Tibial nerve (tissue), 4 donors: ENCODE measurements around the gene TAF4. TPM values are rescaled to one million over a fixed set of nuclear protein-coding genes. Genes with fewer than 3 reads are reported as not detected.
A peak's percentile ranks its signal among the peaks of the same experiment; 100 is the strongest.

Source experiments
- DNase-seq, 2 donors: peaks; one replicate each; pipeline ENCODE4 v3.0.0-alpha.2; 2019; ENCODE audit warnings: low spot score in 2 of 2
- H3K27ac ChIP-seq, 4 donors: fragments of 200-600 bp; sonication (generic) in 3 of 4; one replicate each; pipeline ENCODE4 v1.5.1; 2017 to 2019; ENCODE audit warnings: mild to moderate bottlenecking in 1 of 4
- H3K27me3 ChIP-seq, 2 donors: fragments of 200-600 bp; sonication (generic) in 1 of 2; one replicate each; pipeline versions ENCODE4 v1.5.1 to v1.6.0; 2017 to 2019
- H3K36me3 ChIP-seq, 3 donors: fragments of 200-600 bp; sonication (generic); one replicate each; pipeline ENCODE4 v1.5.1; 2018 to 2019
- H3K4me1 ChIP-seq, 4 donors: fragments of 200-600 bp; sonication (generic) in 3 of 4; one replicate each; pipeline ENCODE4 v1.5.1; 2017 to 2019
- H3K4me3 ChIP-seq, 4 donors: fragments of 200-600 bp; sonication (generic) in 3 of 4; one replicate each; pipeline ENCODE4 v1.5.1; 2017 to 2019; ENCODE audit warnings: mild to moderate bottlenecking in 1 of 4, moderate library complexity in 1 of 4
- H3K9me3 ChIP-seq, 4 donors: fragments of 200-600 bp; sonication (generic) in 3 of 4; one replicate each; pipeline ENCODE4 v1.5.1; 2017 to 2019
- EP300 ChIP-seq, 2 donors: sonication (generic); formaldehyde crosslinking; IDR thresholded peaks; one replicate each; pipeline ENCODE4 v1.6.1; 2017; ENCODE audit warnings: antibody characterized with exemption in 2 of 2, mild to moderate bottlenecking in 1 of 2
- POLR2A ChIP-seq, 2 donors: fragments of 450-650 bp; IDR thresholded peaks; one replicate each; pipeline ENCODE4 v1.6.1; 2017; ENCODE audit warnings: antibody characterized with exemption in 2 of 2, mild to moderate bottlenecking in 2 of 2, moderate library complexity in 2 of 2
- WGBS, 2 donors: methylation state at CpG; one replicate each; pipeline ENCODE4 v1.1.5; 2018; 5-methylcytosine and 5-hydroxymethylcytosine counted together
- total RNA-seq, 4 donors: library from RNA; depleted of rRNA; stranded (reverse); fragments of >200 nt; gene quantifications; one replicate each; pipeline ENCODE4 v1.1.0, GENCODE V29; 2016
- TF ChIP-seq, protein P1 (sequence below), 5 experiments: fragments of 200-600 bp in 3 of 5; fragments of 450-650 bp in 2 of 5; sonication (generic) in 3 of 5; IDR thresholded peaks; one replicate each; pipeline ENCODE4 v1.5.1; 2016 to 2019; ENCODE audit warnings: antibody characterized with exemption in 5 of 5, mild to moderate bottlenecking in 3 of 5, moderate library complexity in 2 of 5

Gene TAF4
- total RNA-seq, 4 donors from 2014 or later: 11.2 to 50.4 (median 14.8) TPM

DNA sequence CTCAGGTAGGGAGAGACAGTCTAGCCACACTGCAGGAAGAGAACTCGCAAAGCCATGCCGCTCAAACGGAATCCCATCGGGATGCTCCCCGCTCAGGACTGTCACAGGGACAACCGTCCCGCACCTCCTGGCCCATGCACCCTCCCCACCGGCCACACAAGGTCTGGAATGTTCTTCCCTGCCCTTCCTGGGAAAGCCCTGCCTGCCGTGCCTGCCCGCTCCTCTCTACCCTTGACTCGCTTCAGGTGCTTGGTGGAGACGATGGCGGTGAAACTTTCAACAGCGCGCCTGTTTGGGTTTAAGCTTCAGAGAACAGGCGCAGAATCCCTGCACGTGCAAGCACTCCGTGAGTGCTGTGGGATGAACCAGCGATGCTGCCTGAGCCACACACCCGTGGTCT lies 20.6 kb downstream of the TAF4 start:
- peaks cover 0 to 12% (median 0%) of the 10 kb centered on the region in 3 donors for H3K36me3 ChIP-seq
- no peak overlapping the region for H3K27ac ChIP-seq
- peaks cover 0 to 26% (median 0%) of the 10 kb centered on the region in 4 donors for H3K4me1 ChIP-seq
- H3K9me3 ChIP-seq: no peaks in the 10 kb centered on the region
- 89 to 92% methylated on average over 20 of the region's 20 CpGs for WGBS, 2 donors
- no peaks in the 10 kb centered on the region for H3K27me3 ChIP-seq
- H3K4me3 ChIP-seq: no peak overlapping the region
- DNase-seq: no peak
- no peak for TF ChIP-seq POLR2A (IDR thresholded peaks at IDR 0.05)
- TF ChIP-seq, protein P1, sequence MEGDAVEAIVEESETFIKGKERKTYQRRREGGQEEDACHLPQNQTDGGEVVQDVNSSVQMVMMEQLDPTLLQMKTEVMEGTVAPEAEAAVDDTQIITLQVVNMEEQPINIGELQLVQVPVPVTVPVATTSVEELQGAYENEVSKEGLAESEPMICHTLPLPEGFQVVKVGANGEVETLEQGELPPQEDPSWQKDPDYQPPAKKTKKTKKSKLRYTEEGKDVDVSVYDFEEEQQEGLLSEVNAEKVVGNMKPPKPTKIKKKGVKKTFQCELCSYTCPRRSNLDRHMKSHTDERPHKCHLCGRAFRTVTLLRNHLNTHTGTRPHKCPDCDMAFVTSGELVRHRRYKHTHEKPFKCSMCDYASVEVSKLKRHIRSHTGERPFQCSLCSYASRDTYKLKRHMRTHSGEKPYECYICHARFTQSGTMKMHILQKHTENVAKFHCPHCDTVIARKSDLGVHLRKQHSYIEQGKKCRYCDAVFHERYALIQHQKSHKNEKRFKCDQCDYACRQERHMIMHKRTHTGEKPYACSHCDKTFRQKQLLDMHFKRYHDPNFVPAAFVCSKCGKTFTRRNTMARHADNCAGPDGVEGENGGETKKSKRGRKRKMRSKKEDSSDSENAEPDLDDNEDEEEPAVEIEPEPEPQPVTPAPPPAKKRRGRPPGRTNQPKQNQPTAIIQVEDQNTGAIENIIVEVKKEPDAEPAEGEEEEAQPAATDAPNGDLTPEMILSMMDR (IDR thresholded peaks at IDR 0.05): no peak

DNA sequence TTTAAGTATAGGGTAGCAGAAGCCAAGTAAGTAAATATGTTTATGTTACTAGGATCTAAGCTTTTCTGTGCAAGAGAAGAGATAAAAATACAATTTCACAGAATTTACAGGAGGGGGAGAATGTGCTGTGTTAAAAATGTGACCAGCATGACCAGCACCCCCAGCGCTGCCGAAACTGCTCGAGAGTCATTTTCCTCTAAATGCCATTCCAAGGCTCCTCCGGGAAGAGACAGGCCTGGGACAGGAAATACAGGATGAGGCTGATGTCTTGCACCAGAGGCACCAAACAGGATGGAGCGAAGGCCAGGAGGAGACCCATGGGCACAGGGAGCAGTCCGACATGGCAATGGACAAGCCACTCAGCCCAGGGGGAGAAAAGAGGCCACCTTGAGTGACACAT lies 21.1 kb downstream of the TAF4 start:
- Histone ChIP-seq H3K27me3 (no peaks in the 10 kb centered on the region), H3K4me3 (no peak overlapping the region), H3K9me3 (no peaks in the 10 kb centered on the region), H3K27ac (no peak overlapping the region), H3K4me1 (peaks cover 0 to 26% (median 0%) of the 10 kb centered on the region in 4 donors), H3K36me3 (peaks cover 0 to 12% (median 0%) of the 10 kb centered on the region in 3 donors)
- 58 to 61% methylated on average over 5 to 6 of the region's 6 CpGs for WGBS, 2 donors
- TF ChIP-seq EP300 (IDR thresholded peaks at IDR 0.05) (no peak), POLR2A (IDR thresholded peaks at IDR 0.05) (no peak)
- TF ChIP-seq, protein P1 (IDR thresholded peaks at IDR 0.05): no peak
- no peak for DNase-seq

DNA sequence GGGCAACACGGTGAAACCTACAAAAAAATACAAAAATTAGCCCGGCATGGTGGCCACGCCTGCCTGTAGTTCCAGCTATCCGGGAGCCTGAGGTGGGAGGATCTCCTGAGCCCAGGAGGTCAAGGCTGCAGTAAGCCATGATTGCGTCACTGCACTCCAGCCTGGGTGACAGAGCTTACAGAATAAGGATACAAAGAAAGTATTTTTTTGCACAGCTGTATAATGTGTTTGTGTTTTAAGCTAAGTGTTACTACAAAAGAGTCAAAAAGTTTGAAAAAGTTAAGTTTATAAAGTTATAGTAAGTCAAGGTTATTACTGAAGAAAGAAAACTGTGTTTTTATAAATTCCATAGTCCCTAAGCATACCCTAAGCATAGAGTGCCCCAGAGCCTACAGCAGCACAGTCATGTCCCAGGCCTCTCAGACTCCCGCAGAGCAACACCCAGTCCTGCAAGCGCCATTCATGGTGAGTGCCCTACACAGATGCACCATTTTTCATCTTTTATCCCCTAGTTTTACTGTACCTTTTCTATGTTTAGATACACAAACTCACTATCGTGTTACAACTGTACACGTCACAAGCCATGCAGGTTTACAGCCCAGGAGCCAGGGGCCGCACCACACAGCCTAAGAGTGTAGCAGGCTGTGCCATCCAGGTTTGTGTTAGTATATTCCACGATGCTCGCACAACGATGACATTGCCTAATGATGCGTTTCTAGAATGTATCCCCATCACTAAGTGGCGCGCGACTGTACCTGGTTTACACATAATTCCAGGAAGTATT lies 22.4 kb downstream of the TAF4 start:
- TF ChIP-seq, protein P1 (IDR thresholded peaks at IDR 0.05): no peak
- TF ChIP-seq POLR2A (IDR thresholded peaks at IDR 0.05): no peak
- WGBS, 2 donors: 63% methylated on average over 17 of the region's 17 CpGs

DNA sequence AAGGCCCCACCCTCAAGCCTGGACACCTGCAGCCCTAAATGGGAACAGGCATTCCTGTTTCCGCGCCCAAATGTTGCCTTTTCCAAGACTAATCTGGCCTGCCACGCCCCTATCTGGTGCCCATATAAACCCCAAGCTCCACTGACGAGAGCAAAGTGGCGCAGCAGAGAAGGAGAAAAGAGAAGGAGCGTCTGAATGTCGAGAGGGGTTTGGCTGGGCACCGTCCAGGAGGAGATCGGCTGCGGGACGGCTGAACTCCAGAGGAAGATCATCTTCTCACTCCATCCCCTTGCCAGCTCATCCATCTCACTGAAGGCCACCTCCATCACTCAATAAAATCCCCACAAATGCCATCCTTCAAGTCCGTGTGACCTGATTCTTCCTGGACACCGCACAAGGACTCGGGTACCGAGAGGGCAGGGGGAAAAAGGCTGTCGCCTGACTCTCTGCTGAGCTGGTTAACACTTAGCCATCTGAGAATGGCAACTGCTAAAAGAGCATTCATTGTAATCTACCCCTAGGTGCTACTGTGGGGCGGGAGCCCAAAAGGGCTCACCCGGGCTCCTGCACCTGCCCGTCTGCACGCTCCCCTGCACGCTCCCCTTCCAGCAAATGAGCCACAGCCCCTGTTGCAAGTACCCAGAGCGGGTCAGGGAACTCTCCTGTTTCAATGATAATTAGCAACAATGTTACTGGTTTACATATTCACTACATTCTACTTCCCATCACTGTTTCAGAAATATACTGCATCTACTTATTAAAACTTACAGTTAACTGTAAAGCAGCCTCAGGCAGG lies 23.5 kb downstream of the TAF4 start:
- no peak for DNase-seq
- no peak overlapping the region for H3K27ac ChIP-seq
- peaks cover 0 to 26% (median 0%) of the 10 kb centered on the region in 4 donors for H3K4me1 ChIP-seq
- WGBS, 2 donors: 90 to 93% methylated on average over 22 of the region's 22 CpGs
- peaks cover 0 to 9% (median 0%) of the 10 kb centered on the region in 3 donors for H3K36me3 ChIP-seq
- H3K27me3 ChIP-seq: no peaks in the 10 kb centered on the region
- TF ChIP-seq, protein P1 (IDR thresholded peaks at IDR 0.05): no peak
- TF ChIP-seq EP300 (IDR thresholded peaks at IDR 0.05) (no peak), POLR2A (IDR thresholded peaks at IDR 0.05) (no peak)
- H3K4me3 ChIP-seq: no peak overlapping the region
- H3K9me3 ChIP-seq: no peaks in the 10 kb centered on the region

More for the DNA sequence above, 22.4 kb downstream of the TAF4 start:
- DNase-seq: peak in 1 of 2 donors; percentile 15
- Histone ChIP-seq H3K9me3 (no peaks in the 10 kb centered on the region), H3K4me1 (peaks cover 0 to 26% (median 0%) of the 10 kb centered on the region in 4 donors), H3K36me3 (peaks cover 0 to 12% (median 0%) of the 10 kb centered on the region in 3 donors), H3K4me3 (no peak overlapping the region), H3K27ac (peak overlapping the region in 1 of 4 donors; percentile 29), H3K27me3 (no peaks in the 10 kb centered on the region)

DNA sequence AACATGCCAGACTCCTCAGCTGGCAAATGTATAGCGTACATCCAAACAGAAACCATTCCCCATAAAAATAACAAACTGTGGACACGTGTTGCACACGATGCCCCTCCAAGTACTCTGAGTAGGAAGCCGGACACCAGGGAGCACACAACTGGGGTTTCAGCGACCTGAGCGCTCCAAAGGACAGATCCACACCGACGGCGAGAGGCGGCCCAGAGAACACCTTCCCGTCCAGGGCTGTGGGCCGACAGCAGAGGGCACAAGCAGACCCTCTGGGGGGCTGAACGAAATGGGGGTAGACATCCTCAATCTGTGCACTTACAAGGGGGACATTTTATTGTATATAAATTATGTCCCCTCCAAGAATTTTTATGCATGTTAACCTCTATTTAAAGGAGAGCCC lies 24.7 kb downstream of the TAF4 start:
- TF ChIP-seq, protein P1 (IDR thresholded peaks at IDR 0.05): no peak
- no peak for TF ChIP-seq EP300 (IDR thresholded peaks at IDR 0.05)
- no peak for TF ChIP-seq POLR2A (IDR thresholded peaks at IDR 0.05)
- H3K27ac ChIP-seq: no peak overlapping the region
- WGBS, 2 donors: 83 to 89% methylated on average over 13 of the region's 13 CpGs
- no peaks in the 10 kb centered on the region for H3K36me3 ChIP-seq
- H3K27me3 ChIP-seq: no peaks in the 10 kb centered on the region
- no peak overlapping the region for H3K4me3 ChIP-seq
- no peak for DNase-seq
- H3K4me1 ChIP-seq: peaks cover 0 to 26% (median 0%) of the 10 kb centered on the region in 4 donors
- H3K9me3 ChIP-seq: no peaks in the 10 kb centered on the region
